NK-92 (cell line): ENCODE data around the gene IDUA.
"Not testable (repeated sequence)": the region's sequence is repeated elsewhere in the genome, so short reads cannot be mapped to it uniquely, and the experiment has no call there.

Experiments used
- DNase-seq: peaks from one replicate; lab custom pipeline; 2025; ENCODE audit not compliant: unreplicated experiment; lab: John Stamatoyannopoulos, UW

Gene IDUA

GRCh38 chr4:999240-999863 is 12.5 kb downstream of the IDUA start:
- not testable (repeated sequence) for DNase-seq

DNA sequence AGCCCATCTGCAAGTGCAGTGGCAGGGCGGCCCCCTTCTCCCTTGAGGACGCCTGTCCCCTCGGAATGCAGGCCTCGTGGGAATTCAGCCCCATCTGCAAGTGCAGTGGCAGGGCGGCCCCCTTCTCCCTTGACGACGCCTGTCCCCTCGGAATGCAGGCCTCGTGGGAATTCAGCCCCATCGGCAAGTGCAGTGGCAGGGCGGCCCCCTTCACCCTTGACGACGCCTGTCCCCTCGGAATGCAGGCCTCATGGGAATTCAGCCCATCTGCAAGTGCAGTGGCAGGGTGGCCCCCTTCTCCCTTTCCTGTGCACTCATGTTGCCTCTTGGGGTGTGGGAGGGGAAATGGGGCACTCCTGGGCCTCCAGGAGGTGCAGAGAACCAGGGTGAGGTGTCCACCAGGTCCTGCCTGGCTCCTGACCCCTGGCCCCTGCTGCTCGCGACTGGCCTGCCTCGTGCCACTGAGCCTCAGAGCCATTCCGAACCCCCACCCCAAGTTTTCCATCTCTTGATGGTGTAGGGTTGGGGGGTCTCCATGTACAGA is 13.1 kb downstream of the IDUA start:
- DNase-seq: no peak

GRCh38 chr4:1000686-1001260 is 13.9 kb downstream of the IDUA start:
- DNase-seq: no peak

DNA sequence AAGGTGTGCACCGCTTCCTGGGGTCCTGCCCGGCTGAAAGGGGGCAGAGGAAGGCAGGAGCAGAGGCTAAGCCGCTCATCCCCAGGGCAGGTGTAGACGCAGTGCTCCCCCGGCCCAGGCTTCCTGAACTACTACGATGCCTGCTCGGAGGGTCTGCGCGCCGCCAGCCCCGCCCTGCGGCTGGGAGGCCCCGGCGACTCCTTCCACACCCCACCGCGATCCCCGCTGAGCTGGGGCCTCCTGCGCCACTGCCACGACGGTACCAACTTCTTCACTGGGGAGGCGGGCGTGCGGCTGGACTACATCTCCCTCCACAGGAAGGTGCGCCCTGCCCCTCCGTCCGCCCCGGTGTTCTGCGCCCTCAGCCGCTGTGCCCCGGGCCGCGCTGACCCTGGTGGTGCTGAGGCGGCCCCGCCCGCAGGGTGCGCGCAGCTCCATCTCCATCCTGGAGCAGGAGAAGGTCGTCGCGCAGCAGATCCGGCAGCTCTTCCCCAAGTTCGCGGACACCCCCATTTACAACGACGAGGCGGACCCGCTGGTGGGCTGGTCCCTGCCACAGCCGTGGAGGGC is 14.8 kb downstream of the IDUA start:
- no peak for DNase-seq

DNA sequence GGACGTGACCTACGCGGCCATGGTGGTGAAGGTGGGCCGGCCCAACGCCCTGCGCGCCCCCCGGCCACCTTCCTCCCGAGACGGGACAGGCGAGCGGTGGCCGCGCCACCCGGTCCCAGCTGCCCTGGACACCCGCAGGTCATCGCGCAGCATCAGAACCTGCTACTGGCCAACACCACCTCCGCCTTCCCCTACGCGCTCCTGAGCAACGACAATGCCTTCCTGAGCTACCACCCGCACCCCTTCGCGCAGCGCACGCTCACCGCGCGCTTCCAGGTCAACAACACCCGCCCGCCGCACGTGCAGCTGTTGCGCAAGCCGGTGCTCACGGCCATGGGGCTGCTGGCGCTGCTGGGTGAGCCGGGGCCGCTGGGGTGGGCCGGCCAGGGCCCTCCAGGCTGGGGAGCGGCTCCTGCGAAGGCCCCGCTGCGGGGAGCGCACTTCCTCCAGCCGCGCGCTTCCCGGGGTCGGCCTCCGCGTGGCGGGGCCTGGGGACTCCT is 15.3 kb downstream of the IDUA start:
- DNase-seq: no peak

- no peak for DNase-seq
Observed at GRCh38 chr4:1002631-1003251, 15.9 kb downstream of the IDUA start.

GRCh38 chr4:1003271-1004070 is 16.6 kb downstream of the IDUA start:
- DNase-seq: no peak

DNA sequence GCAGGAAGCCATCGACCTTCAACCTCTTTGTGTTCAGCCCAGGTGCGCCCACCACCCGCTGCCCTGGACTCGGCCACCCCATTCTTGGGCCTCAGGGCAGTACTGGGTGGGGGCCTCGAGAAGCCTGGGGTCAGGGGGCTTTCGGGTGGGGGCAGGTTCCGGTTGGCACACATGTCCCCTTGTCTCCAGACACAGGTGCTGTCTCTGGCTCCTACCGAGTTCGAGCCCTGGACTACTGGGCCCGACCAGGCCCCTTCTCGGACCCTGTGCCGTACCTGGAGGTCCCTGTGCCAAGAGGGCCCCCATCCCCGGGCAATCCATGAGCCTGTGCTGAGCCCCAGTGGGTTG is 17.2 kb downstream of the IDUA start:
- no peak for DNase-seq

GRCh38 chr4:1004557-1005485 is 18.0 kb downstream of the IDUA start:
- DNase-seq: no peak

DNA sequence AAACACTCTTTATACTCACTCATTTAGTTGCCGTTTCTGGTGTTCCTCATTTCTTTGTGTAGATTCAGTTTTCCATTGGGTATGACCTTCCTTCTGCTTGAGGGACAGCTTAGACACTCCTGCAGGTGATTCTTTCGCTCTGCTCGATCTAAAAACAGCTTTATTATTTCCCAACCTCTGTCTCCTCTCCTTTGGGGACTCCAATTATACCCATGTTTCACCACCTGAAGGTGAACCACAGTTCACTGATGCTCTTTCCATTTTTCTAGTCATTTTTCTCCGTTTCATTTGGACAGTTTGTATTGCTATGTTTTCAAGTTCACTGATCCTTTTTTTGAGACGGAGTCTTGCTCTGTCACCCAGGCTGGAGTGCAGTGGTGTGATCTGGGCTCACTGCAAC is 20.0 kb downstream of the IDUA start:
- DNase-seq: no peak

GRCh38 chr4:1008840-1009541 is 22.1 kb downstream of the IDUA start:
- no peak for DNase-seq

DNA sequence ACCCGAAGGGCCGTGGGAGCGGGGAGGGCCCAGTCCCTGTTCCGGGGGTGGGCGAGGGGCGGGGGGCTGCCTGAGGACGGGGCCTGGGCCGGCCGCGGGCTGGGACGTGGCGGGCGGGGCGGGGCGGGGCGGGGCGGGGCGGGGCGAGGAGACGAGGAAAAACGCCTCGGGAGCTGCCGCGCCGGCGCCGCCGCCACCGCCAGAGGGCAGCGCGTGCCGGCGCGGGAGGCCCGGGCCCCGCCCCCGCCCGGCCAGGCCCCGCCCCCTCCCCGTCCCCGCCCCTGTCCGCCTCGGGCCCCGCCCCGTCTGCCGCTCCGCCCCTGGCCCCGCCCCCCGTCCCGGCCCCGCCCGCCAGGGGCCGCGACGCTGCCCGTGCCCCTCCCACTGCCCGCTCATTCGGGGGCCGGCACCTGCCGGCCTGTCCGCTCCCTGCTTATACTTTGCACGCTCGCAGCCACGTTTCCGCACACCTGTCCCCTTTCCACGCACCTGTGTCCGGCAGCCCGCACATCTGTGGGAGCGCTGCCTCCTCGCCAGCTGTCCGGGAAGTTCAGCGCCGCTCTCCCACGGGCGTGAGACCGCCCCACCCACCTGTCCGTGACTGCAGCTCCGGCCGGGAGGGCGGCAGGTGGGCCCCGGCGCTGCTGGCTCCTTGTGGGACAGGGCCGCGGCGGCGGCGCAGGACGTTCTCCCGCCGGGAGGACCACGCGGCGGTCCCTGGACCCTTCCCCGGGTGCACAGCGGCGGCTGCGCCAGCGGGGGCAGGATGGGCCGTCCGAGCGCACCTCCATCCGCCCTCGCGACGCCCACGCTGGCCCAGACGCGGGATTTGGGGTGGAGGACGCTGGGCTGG is 22.9 kb downstream of the IDUA start:
- no peak for DNase-seq

DNA sequence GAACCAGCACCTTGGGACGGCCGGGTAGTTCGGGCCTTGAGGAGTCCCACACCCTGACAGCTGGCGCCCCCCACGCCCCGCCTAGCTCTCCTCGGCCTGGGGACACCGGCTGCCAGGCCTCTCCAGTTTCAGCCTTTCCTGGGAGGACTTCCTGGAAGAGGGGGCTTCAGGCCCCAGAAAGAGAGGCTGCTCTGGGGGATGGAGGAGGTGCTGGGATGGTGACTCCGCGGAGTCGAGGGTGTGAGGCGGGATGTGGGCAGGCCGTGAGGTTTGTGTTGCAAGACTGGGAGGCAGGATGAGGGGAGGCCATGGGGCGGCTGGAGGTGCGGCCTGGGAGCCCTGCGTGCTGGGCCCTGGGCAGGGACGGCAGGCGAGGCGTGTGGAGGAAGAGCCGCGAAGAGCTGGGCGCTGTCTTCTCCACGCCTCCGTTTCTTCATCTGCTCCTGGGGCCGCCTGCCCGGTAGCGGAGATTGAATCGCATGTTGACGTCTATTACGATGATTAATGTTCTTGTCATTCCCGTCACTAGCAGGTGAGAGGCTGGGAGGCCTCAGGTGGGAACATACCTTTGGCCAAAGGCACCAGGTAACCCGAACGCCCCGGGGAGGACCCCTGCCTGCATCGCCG is 23.7 kb downstream of the IDUA start:
- DNase-seq: no peak

GRCh38 chr4:1011022-1011665 is 24.3 kb downstream of the IDUA start, which contains the start of gene FGFRL1:
Gene FGFRL1, plus strand, starts transcription at chr4:1011626. Its CDS starts 860 bp downstream, at chr4:1012486.
- DNase-seq: peak; percentile 28

GRCh38 chr4:1011666-1012033 is 24.8 kb downstream of the IDUA start:
- no peak for DNase-seq

DNA sequence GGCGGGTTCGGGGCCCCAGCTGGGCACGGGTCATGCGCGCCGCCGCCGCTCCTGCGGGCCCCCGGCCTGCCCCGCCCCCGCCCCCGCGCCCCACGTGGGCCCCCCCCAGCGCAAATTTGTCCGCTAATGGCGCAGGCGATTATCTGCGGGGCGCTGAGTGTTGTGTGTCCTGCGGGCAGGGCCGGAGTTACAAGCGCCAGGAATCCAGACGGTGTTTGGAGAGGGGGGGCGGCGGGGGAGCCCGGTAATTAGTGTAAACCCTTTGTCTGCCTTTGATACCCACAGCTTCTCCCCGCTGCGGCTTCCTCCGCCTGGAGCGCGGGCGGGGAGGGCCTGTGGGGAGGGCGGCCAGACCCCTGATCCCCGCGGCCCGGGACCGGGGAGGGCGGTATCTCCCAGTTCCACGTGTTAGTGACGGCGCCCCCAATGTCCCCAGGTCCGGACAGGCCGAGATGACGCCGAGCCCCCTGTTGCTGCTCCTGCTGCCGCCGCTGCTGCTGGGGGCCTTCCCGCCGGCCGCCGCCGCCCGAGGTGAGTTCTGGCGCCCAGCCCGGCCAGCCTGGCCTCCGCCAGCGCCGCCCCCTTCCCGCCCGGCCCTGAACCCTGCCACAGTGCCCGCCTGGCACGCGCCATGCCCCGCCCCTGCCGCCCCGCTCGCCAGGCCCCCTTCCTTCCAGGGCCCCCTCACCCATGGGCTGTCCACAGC is 25.3 kb downstream of the IDUA start:
- no peak for DNase-seq
